Heart right ventricle (tissue), 16 donors: ENCODE measurements around the gene FAM98A. TPM values are rescaled to one million over a fixed set of nuclear protein-coding genes. Genes with fewer than 3 reads are reported as not detected.
A peak's percentile ranks its signal among the peaks of the same experiment; 100 is the strongest.

Experiments
- ATAC-seq, 8 donors: fragments of 200-7000 bp; cut with Tn5 transposase; one replicate each; pipeline ENCODE4 v1.9.1; 2020; ENCODE audit warnings: mild to moderate bottlenecking in 8 of 8, moderate library complexity in 8 of 8, moderate number of reproducible peaks in 1 of 8
- DNase-seq, 2 donors: peaks; one replicate each; pipeline ENCODE4 v3.0.0-alpha.2; 2020
- H3K27ac ChIP-seq, 10 donors: fragments of 200-600 bp; sonication (generic) in 2 of 10; one replicate each; pipeline versions ENCODE4 v1.5.0 to v1.8.0; 2020 to 2022; ENCODE audit warnings: mild to moderate bottlenecking in 3 of 10
- H3K27me3 ChIP-seq, 7 donors: fragments of 200-600 bp; one replicate each; pipeline ENCODE4 v1.8.0; 2021 to 2022; ENCODE audit warnings: mild to moderate bottlenecking in 2 of 7
- H3K36me3 ChIP-seq, 9 donors: fragments of 200-600 bp; sonication (generic) in 1 of 9; one replicate each; pipeline versions ENCODE4 v1.5.0 to v1.8.0; 2020 to 2022; ENCODE audit warnings: mild to moderate bottlenecking in 2 of 9
- H3K4me1 ChIP-seq, 9 donors: fragments of 200-600 bp; sonication (generic) in 1 of 9; one replicate each; pipeline versions ENCODE4 v1.5.0 to v1.8.0; 2020 to 2022; ENCODE audit warnings: mild to moderate bottlenecking in 4 of 9
- H3K4me3 ChIP-seq, 10 donors: fragments of 200-600 bp; sonication (generic) in 2 of 10; one replicate each; pipeline versions ENCODE4 v1.5.0 to v1.8.0; 2020 to 2022; ENCODE audit warnings: mild to moderate bottlenecking in 7 of 10, moderate library complexity in 2 of 10
- H3K9me3 ChIP-seq, 11 donors: fragments of 200-600 bp in 10 of 11; sonication (generic) in 2 of 11; one replicate each; pipeline versions ENCODE4 v1.5.0 to v1.8.0; 2013 to 2022; ENCODE audit warnings: mild to moderate bottlenecking in 2 of 11, control low read depth in 1 of 11, moderate library complexity in 1 of 11
- WGBS, 2 donors: extraction: QIAGEN DNeasy Blood & Tissue Kit; methylation state at CpG; one replicate each; pipeline ENCODE4 v1.1.7; 2013; ENCODE audit warnings: inconsistent platforms in 1 of 2; 5-methylcytosine and 5-hydroxymethylcytosine counted together
- intact Hi-C, 10 donors: fragments of 100-400 bp; cut with DNase I; formaldehyde crosslinking; loops; one replicate each; pipeline versions ENCODE4 v1.11.1 to v1.14.2; 2022
- polyA plus RNA-seq, 2 donors: library from polyadenylated mRNA; stranded (reverse); fragments of 200-250 nt; gene quantifications; one replicate each; pipeline ENCODE4 v1.2.3, GENCODE V29; 2013
- total RNA-seq, 10 donors: library from RNA; stranded (reverse); fragmentation: NEBNext Ultra II Directional in 3 of 10; extraction: Animal tissue kit (Norgen Biotek cat#: 25700) in 3 of 10; gene quantifications; one replicate each; pipeline versions ENCODE4 v1.2.1 to v1.2.4, GENCODE V29; 2021 to 2023
- TF ChIP-seq, protein P1 (sequence below), 9 donors: fragments of 200-600 bp; sonication (generic) in 2 of 9; IDR thresholded peaks; one replicate each; pipeline versions ENCODE4 v1.5.0 to v1.8.0; 2021 to 2022; ENCODE audit warnings: antibody characterized with exemption in 9 of 9, mild to moderate bottlenecking in 5 of 9, moderate library complexity in 1 of 9
- donor health status: Arrhythmogenic right ventricular cardiomyopathy.
- donor health status: ischemic (EF 13 %, LVEDD 7.1; RV severe dilation, severe dysfunction).
- donor health status: healthy with polysubstance abuse.
- donor health status: DM: no; HTN: yes; CAD: no.
- donor health status: DM: no; HTN: no; CAD: no.
- donor health status: ischemic (EF 25% LVEDD 6.9; RV normal size, moderate dysfunction).
- donor health status: ischemic (EF 25% LVEDD 5.7; RV mildly dilated, moderate dysfunction).
- donor health status: healthy.
- donor health status: DM: yes; HTN: yes; CAD: no.
- donor health status: Ischemic cardiomyopathy.
- donor health status: ischemic (EF 35%, LVEDD 5.7; RV mildly dilated, moderate dysfunction).
- donor health status: nonischemic (EF 11% LVEDD 7.7; RV severe dilation, severe dysfunction).
- donor health status: DM: yes; HTN: yes; CAD: no.
- donor health status: PGD.
- donor health status: ischemic (EF 29% LVEDD 5.4; RV normal size, mild dysfunction).
- donor health status: nonischemic (EF 23%, LVEDD 6.1; RV moderate dilation, normal function).

The FAM98A gene
- total and polyA plus RNA-seq, 12 donors = 27.7 to 92.3 (median 68.5) TPM

DNA sequence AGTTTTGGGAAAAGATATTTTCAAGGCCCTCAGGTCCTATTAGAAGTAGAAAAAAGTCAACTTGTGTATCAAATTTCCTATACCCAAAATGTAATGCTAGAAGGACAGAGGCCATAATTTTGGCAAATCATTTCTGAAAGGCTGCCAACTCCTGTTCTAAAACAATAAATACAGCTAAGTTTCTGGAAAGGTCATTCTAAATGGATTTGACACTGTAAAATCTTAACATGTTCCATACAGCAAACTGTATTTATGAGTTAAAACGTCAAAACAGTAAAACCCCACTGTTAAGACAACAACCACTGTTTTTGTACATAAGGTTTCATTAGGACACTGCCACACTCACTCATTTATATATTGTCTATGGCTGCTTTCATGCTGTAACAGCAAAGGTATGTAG lies 9.7 kb downstream of the FAM98A start:
- Histone ChIP-seq H3K27ac (peak overlapping the region in 3 of 10 donors; percentile 8 to 27 (median 12)), H3K27me3 (no peaks in the 10 kb centered on the region), H3K4me3 (no peak overlapping the region), H3K9me3 (no peaks in the 10 kb centered on the region), H3K4me1 (peaks cover 0 to 37% (median 11%) of the 10 kb centered on the region in 9 donors), H3K36me3 (peaks cover 0 to 98% (median 36%) of the 10 kb centered on the region in 9 donors)
- ATAC-seq (peak in 1 of 8 donors; percentile 5), DNase-seq (no peak)
- intact Hi-C loops = loop anchor here in 8 of 10 donors (5.0 to 10.0 kb wide), 8 partner anchors 115 to 1035 kb away; partner anchors contain the start of gene RASGRP3 (in 3 of the 8)
- TF ChIP-seq, protein P1, sequence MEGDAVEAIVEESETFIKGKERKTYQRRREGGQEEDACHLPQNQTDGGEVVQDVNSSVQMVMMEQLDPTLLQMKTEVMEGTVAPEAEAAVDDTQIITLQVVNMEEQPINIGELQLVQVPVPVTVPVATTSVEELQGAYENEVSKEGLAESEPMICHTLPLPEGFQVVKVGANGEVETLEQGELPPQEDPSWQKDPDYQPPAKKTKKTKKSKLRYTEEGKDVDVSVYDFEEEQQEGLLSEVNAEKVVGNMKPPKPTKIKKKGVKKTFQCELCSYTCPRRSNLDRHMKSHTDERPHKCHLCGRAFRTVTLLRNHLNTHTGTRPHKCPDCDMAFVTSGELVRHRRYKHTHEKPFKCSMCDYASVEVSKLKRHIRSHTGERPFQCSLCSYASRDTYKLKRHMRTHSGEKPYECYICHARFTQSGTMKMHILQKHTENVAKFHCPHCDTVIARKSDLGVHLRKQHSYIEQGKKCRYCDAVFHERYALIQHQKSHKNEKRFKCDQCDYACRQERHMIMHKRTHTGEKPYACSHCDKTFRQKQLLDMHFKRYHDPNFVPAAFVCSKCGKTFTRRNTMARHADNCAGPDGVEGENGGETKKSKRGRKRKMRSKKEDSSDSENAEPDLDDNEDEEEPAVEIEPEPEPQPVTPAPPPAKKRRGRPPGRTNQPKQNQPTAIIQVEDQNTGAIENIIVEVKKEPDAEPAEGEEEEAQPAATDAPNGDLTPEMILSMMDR (IDR thresholded peaks at IDR 0.05) = no peak
- 32 to 56% methylated on average over 1 of the region's 1 CpG for WGBS, 2 donors

DNA sequence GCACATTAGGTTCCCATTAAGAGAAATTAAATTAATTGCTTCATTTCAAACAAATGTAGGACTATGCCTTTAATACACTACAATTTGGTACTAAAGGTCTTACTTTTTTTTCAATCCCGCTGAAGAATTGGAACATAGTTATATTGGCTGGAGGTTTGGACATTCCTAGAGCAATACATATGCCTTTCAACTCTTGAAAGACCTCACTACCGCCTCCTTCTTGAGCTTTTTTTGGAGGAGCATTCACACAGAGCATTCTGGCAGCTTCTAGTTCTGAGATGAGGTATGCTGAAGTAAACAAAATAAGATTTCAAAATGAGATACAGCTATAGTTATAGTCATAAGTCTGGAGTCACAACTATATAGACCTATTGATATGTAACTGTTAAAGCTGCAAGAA lies 10.9 kb downstream of the FAM98A start:
- no peak overlapping the region for H3K4me3 ChIP-seq
- H3K4me1 ChIP-seq = peaks cover 0 to 38% (median 11%) of the 10 kb centered on the region in 9 donors
- no peaks in the 10 kb centered on the region for H3K27me3 ChIP-seq
- no peak overlapping the region for H3K27ac ChIP-seq
- intact Hi-C loops = loop anchor here in 8 of 10 donors (5.0 to 10.0 kb wide), 8 partner anchors 113 to 1033 kb away; partner anchors contain the start of gene RASGRP3 (in 3 of the 8)
- ATAC-seq (no peak), DNase-seq (no peak)
- H3K36me3 ChIP-seq = peaks cover 0 to 99% (median 36%) of the 10 kb centered on the region in 9 donors
- TF ChIP-seq, protein P1 (IDR thresholded peaks at IDR 0.05) = no peak
- no peaks in the 10 kb centered on the region for H3K9me3 ChIP-seq
- WGBS, 2 donors = 60 to 77% methylated on average over 2 of the region's 2 CpGs

GRCh38 chr2:33586766-33587165 lies 12.3 kb downstream of the FAM98A start:
- Histone ChIP-seq H3K4me1 (peaks cover 0 to 41% (median 19%) of the 10 kb centered on the region in 9 donors), H3K27ac (peak overlapping the region in 1 of 10 donors; percentile 0), H3K4me3 (no peak overlapping the region), H3K27me3 (no peaks in the 10 kb centered on the region), H3K36me3 (peaks cover 0 to 93% (median 33%) of the 10 kb centered on the region in 9 donors), H3K9me3 (no peaks in the 10 kb centered on the region)
- WGBS, 2 donors = 73 to 77% methylated on average over 2 of the region's 2 CpGs
- TF ChIP-seq, protein P1 (IDR thresholded peaks at IDR 0.05) = no peak
- DNase-seq (no peak), ATAC-seq (no peak)
- intact Hi-C loops = loop anchor here in 8 of 10 donors (5.0 to 10.0 kb wide), 8 partner anchors 112 to 1032 kb away; partner anchors contain the start of gene RASGRP3 (in 3 of the 8)

DNA sequence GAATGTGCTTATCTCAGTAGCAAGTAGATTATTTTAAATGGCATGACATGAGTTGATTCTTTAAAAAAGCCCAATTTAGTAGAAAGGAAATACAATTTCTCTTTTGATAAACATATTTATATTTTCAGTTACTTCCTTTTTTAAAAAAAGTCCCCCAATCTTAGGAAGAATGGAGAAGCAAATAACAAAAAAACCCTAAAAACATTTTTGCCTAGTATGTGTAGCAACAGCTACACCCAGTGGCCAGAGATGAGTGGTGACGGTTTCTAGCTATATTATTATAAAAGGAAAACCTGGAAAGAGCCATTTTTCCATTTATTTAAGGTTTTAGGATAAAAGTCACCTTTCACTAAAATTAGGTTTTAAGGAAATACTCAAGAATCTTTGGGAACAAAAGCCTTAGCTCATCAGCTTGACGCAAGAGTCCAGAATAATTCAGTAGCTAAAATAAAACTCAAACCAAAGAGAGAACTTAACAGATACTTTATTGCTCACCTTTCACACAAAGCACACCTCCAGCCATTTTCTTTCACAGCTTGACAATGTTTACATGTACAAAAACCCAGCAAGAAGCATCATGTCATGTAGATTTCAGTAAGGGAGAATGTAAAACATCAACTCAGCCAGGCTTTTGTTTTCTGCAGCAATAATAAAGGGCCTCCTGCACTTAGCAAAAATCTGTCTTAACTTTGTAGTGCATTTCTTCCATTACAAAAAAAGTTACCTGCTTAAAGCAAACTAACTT lies 15.7 kb downstream of the FAM98A start:
- WGBS, 2 donors = 18 to 23% methylated on average over 2 of the region's 2 CpGs
- intact Hi-C loops = loop anchor here in 8 of 10 donors (2.0 to 10.0 kb wide), 9 partner anchors 106 to 1029 kb away; partner anchors contain the start of gene RASGRP3 (in 7 of the 8)
- Histone ChIP-seq H3K27ac (peak overlapping the region in 2 of 10 donors; percentile 3 to 32), H3K27me3 (no peaks in the 10 kb centered on the region), H3K36me3 (peaks cover 0 to 60% (median 23%) of the 10 kb centered on the region in 9 donors), H3K4me3 (no peak overlapping the region), H3K9me3 (no peaks in the 10 kb centered on the region), H3K4me1 (peaks cover 0 to 27% (median 13%) of the 10 kb centered on the region in 9 donors)
- DNase-seq = peak in 1 of 2 donors; percentile 27
- TF ChIP-seq, protein P1 (IDR thresholded peaks at IDR 0.05) = peak; percentile 73 to 89 (median 81)
- peak in 4 of 8 donors; percentile 41 to 67 (median 50) for ATAC-seq
